Uterus (tissue), 4 donors: ENCODE measurements around the gene NOP9. TPM values are rescaled to one million over a fixed set of nuclear protein-coding genes. Genes with fewer than 3 reads are reported as not detected.

Source experiments
- DNase-seq, 2 donors: peaks; one replicate each; pipeline ENCODE4 v3.0.0-alpha.2; 2019 to 2020
- H3K27ac ChIP-seq, 2 donors: fragments of 200-600 bp; sonication (generic); 1 replicate in 1 of 2; 2 replicates in 1 of 2; pipeline ENCODE4 v1.5.1; 2016 to 2018
- H3K27me3 ChIP-seq, 2 donors: fragments of 200-600 bp; sonication (generic); one replicate each; pipeline ENCODE4 v1.5.1; 2018 to 2019; ENCODE audit warnings: control low read depth in 1 of 2
- H3K36me3 ChIP-seq, 2 donors: fragments of 200-600 bp; sonication (generic); one replicate each; pipeline ENCODE4 v1.5.1; 2019; ENCODE audit warnings: control low read depth in 1 of 2
- H3K4me1 ChIP-seq, 2 donors: fragments of 200-600 bp; sonication (generic); one replicate each; pipeline ENCODE4 v1.5.1; 2018 to 2019; ENCODE audit warnings: control low read depth in 1 of 2
- H3K4me3 ChIP-seq, 2 donors: fragments of 200-600 bp; sonication (generic); 1 replicate in 1 of 2; 2 replicates in 1 of 2; pipeline ENCODE4 v1.5.1; 2018 to 2019; ENCODE audit warnings: mild to moderate bottlenecking in 1 of 2
- H3K9me3 ChIP-seq, 2 donors: fragments of 200-600 bp; sonication (generic); one replicate each; pipeline ENCODE4 v1.5.1; 2019; ENCODE audit warnings: control low read depth in 1 of 2
- POLR2A ChIP-seq, 2 donors: fragments of 450-650 bp; IDR thresholded peaks; one replicate each; pipeline ENCODE4 v1.6.1; 2016; ENCODE audit warnings: antibody characterized with exemption in 2 of 2, mild to moderate bottlenecking in 1 of 2, moderate library complexity in 1 of 2
- intact Hi-C: fragments of 100-400 bp; cut with DNase I; formaldehyde crosslinking; loops from one replicate; pipeline ENCODE4 v1.15.1; 2023; ENCODE audit warnings: low total_unique reads
- total RNA-seq, 4 donors: library from RNA; depleted of rRNA in 3 of 4; stranded (reverse); fragments of >200 nt in 3 of 4; gene quantifications; one replicate each; pipeline versions ENCODE4 v1.1.0 to v1.2.4, GENCODE V29; 2014 to 2023
- TF ChIP-seq, protein P1 (sequence below), 4 experiments: fragments of 200-600 bp in 2 of 4; fragments of 450-650 bp in 2 of 4; sonication (generic) in 2 of 4; IDR thresholded peaks; one replicate each; pipeline ENCODE4 v1.5.1; 2016 to 2019; ENCODE audit warnings: antibody characterized with exemption in 4 of 4, mild to moderate bottlenecking in 2 of 4, moderate library complexity in 1 of 4
- donor health status: DM: yes; HTN: yes; CAD: no.

Gene NOP9
- total RNA-seq, 4 donors from 2014 or later = 5.0 to 23.5 (median 22.5) TPM

GRCh38 chr14:24261256-24261968 is 38.2 kb upstream of the NOP9 start:
- Histone ChIP-seq H3K4me3 (no peak overlapping the region), H3K27me3 (no peaks in the 10 kb centered on the region), H3K4me1 (no peaks in the 10 kb centered on the region), H3K36me3 (no peaks in the 10 kb centered on the region), H3K27ac (no peak overlapping the region), H3K9me3 (no peaks in the 10 kb centered on the region)
- no peak for DNase-seq
- intact Hi-C loops = no loop called here
- TF ChIP-seq, protein P1, sequence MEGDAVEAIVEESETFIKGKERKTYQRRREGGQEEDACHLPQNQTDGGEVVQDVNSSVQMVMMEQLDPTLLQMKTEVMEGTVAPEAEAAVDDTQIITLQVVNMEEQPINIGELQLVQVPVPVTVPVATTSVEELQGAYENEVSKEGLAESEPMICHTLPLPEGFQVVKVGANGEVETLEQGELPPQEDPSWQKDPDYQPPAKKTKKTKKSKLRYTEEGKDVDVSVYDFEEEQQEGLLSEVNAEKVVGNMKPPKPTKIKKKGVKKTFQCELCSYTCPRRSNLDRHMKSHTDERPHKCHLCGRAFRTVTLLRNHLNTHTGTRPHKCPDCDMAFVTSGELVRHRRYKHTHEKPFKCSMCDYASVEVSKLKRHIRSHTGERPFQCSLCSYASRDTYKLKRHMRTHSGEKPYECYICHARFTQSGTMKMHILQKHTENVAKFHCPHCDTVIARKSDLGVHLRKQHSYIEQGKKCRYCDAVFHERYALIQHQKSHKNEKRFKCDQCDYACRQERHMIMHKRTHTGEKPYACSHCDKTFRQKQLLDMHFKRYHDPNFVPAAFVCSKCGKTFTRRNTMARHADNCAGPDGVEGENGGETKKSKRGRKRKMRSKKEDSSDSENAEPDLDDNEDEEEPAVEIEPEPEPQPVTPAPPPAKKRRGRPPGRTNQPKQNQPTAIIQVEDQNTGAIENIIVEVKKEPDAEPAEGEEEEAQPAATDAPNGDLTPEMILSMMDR (IDR thresholded peaks at IDR 0.05) = no peak
- TF ChIP-seq POLR2A (IDR thresholded peaks at IDR 0.05) = no peak

DNA sequence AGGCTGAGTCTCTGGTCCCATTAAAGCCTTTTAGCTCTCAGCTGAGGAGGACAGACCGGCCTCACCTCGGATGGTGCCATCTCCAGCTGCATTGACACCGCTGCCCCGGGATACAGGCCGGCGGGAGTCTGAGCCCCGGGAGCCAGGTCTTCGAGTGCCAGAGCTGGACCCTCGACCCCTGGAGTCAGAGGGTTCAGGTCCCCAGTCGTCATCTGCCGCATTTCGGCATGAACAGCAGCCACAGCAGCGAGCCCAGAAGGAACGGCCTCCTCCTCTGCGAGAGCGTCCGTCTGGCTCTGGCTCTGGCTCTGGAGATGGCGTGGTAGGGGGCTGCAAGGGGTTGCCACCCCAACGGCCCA is 37.7 kb upstream of the NOP9 start:
- intact Hi-C loops = no loop called here
- H3K27ac ChIP-seq = no peak overlapping the region
- TF ChIP-seq, protein P1 (IDR thresholded peaks at IDR 0.05) = no peak
- TF ChIP-seq POLR2A (IDR thresholded peaks at IDR 0.05) = no peak
- no peaks in the 10 kb centered on the region for H3K36me3 ChIP-seq
- no peaks in the 10 kb centered on the region for H3K9me3 ChIP-seq
- H3K4me1 ChIP-seq = no peaks in the 10 kb centered on the region
- H3K4me3 ChIP-seq = no peak overlapping the region
- no peaks in the 10 kb centered on the region for H3K27me3 ChIP-seq
- no peak for DNase-seq

GRCh38 chr14:24262821-24263733 is 36.6 kb upstream of the NOP9 start, which contains the start of gene TGM1:
TGM1 (minus strand) TSS chr14:24263177; CDS start chr14:24262352, 825 bp downstream.
- Histone ChIP-seq H3K27ac (no peak within 1 kb of the TSS), H3K4me1 (no peaks in the 10 kb centered on the region), H3K9me3 (no peaks in the 10 kb centered on the region), H3K4me3 (no peak within 1 kb of the TSS), H3K36me3 (no peaks in the 10 kb centered on the region), H3K27me3 (no peaks in the 10 kb centered on the region)
- intact Hi-C loops = no loop called here
- no peak for DNase-seq
- TF ChIP-seq POLR2A (IDR thresholded peaks at IDR 0.05) = no peak
- TF ChIP-seq, protein P1 (IDR thresholded peaks at IDR 0.05) = no peak

DNA sequence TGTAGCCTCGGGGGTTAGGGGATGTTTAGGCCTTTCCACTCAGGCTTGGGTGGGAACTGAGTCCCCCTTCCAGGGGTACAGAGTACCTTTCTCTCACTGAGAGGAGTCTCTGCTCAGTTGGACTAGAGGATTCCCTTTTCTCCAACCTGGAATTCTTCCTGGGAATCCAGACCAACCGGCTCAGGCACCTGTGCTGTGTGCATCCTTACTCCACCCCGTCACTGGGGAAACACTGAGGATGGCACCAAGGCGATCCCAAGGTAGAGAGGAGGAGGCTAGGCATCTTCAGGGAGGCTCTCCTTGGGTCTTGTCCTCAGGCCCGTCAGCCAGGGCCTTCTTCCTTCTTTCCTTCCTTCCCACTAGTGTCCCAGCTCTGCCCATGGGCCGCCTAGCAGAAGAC is 35.8 kb upstream of the NOP9 start:
- intact Hi-C loops = no loop called here
- Histone ChIP-seq H3K27ac (no peak overlapping the region), H3K9me3 (no peaks in the 10 kb centered on the region), H3K27me3 (no peaks in the 10 kb centered on the region), H3K4me1 (no peaks in the 10 kb centered on the region), H3K36me3 (no peaks in the 10 kb centered on the region), H3K4me3 (no peak overlapping the region)
- no peak for DNase-seq
- TF ChIP-seq POLR2A (IDR thresholded peaks at IDR 0.05) = no peak
- TF ChIP-seq, protein P1 (IDR thresholded peaks at IDR 0.05) = no peak

GRCh38 chr14:24264298-24264697 is 35.4 kb upstream of the NOP9 start:
- Histone ChIP-seq H3K4me1 (no peaks in the 10 kb centered on the region), H3K27me3 (no peaks in the 10 kb centered on the region), H3K36me3 (no peaks in the 10 kb centered on the region), H3K27ac (no peak overlapping the region), H3K4me3 (no peak overlapping the region), H3K9me3 (no peaks in the 10 kb centered on the region)
- no peak for DNase-seq
- no peak for TF ChIP-seq POLR2A (IDR thresholded peaks at IDR 0.05)
- TF ChIP-seq, protein P1 (IDR thresholded peaks at IDR 0.05) = no peak
- intact Hi-C loops = no loop called here
